Prostate gland (tissue), 2 donors: ENCODE measurements around the gene RGS17.

ENCODE experiments used
- CTCF ChIP-seq, 4 experiments: fragments of 200-600 bp in 2 of 4; fragments of 450-650 bp in 2 of 4; sonication (generic) in 2 of 4; IDR thresholded peaks; 1 replicate in 3 of 4; 2 replicates in 1 of 4; pipeline ENCODE4 v1.5.1; 2016 to 2019; ENCODE audit warnings: antibody characterized with exemption in 4 of 4, mild to moderate bottlenecking in 2 of 4, moderate library complexity in 2 of 4
- POLR2A ChIP-seq: fragments of 450-650 bp; IDR thresholded peaks from one replicate; pipeline ENCODE4 v1.6.1; 2016; ENCODE audit warnings: antibody characterized with exemption, mild to moderate bottlenecking
- POLR2AphosphoS5 ChIP-seq: sonication (generic); formaldehyde crosslinking; IDR thresholded peaks from one replicate; pipeline ENCODE4 v1.6.1; 2017; ENCODE audit warnings: antibody characterized with exemption

DNA sequence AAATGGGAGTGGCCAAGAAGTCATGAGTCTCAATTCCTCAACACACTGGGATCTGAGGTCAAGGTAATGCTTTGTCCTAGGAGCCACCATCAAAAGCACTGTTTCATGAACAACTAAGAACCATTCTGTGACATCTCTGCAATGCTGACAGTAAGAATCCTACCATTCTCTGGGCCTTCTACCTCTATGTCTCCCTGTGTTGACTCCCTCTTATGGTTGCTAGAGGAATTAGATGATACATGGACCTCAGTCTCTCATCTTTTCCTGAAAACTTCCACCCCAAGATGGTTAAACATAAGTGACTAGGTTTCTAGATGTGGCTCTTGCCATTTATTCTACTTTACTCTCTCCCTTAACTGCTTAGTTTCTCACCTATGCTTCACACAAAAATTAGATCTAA is 137.7 kb downstream of the RGS17 start:
- no peak for TF ChIP-seq CTCF (IDR thresholded peaks at IDR 0.05)
- TF ChIP-seq POLR2AphosphoS5, result no peak
- no peak for TF ChIP-seq POLR2A
